Measurements from ENCODE around the gene CBX6. TPM values are rescaled to one million over a fixed set of nuclear protein-coding genes. Genes with fewer than 3 reads are reported as not detected.

Gene CBX6
- polyA plus RNA-seq, 2 of the 4 experiments (the other 2 are of a cell fraction) = 9.8 to 24.0 TPM

DNA sequence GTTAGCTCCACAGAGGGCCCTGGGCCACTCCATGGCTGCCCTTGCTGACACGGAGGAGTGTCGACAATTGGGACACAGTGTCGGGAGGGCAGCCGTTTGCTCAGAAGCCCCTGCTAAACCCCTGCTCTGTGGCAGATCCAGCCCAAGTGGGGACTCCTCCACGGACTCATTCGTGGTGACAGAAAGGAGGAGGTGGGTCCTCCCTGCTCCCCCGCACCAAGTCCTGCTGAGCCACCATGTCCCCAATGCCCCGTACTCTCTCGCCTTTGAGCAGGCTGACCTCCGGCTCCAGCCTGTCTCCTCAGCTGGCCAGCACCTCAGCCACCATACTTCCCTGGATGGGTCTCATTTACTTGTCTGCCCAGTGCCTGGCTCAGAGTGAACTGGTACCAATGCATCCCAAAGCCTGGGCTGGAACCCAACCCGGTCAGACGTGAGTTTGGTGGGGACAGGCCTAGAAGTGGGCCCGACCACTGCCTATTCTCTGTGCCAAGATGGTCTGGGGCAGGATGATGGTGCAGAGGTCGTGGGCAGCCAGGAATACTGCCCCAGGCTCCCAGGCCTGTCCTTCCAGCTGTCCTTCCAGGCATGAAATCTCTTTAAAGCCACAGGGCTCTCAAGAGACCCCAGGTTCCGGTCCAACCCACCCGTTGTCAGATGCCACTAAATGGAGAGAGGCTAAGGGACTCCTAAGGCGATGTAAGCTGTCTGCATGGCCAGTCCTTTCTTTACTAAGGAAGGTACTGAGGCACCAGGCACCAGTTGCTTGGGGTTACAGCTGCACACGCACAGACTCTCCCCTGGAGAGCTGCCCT lies 4.3 kb downstream of the CBX6 start (continued):
- TF ChIP-seq PHF8 (IDR thresholded peaks at IDR 0.05; ENCODE audit: borderline replicate concordance, low read depth) (no peak), GATA3 (IDR thresholded peaks at IDR 0.05; ENCODE audit: borderline replicate concordance) (no peak), HOXB13 (CRISPR knock-in tag; IDR thresholded peaks at IDR 0.05; ENCODE audit: low read depth) (no peak), CEBPB (IDR thresholded peaks at IDR 0.05) (no peak), FOXS1 (CRISPR knock-in tag; IDR thresholded peaks at IDR 0.05) (no peak)
- TF ChIP-seq, protein P1, sequence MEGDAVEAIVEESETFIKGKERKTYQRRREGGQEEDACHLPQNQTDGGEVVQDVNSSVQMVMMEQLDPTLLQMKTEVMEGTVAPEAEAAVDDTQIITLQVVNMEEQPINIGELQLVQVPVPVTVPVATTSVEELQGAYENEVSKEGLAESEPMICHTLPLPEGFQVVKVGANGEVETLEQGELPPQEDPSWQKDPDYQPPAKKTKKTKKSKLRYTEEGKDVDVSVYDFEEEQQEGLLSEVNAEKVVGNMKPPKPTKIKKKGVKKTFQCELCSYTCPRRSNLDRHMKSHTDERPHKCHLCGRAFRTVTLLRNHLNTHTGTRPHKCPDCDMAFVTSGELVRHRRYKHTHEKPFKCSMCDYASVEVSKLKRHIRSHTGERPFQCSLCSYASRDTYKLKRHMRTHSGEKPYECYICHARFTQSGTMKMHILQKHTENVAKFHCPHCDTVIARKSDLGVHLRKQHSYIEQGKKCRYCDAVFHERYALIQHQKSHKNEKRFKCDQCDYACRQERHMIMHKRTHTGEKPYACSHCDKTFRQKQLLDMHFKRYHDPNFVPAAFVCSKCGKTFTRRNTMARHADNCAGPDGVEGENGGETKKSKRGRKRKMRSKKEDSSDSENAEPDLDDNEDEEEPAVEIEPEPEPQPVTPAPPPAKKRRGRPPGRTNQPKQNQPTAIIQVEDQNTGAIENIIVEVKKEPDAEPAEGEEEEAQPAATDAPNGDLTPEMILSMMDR (IDR thresholded peaks at IDR 0.05) = no peak

DNA sequence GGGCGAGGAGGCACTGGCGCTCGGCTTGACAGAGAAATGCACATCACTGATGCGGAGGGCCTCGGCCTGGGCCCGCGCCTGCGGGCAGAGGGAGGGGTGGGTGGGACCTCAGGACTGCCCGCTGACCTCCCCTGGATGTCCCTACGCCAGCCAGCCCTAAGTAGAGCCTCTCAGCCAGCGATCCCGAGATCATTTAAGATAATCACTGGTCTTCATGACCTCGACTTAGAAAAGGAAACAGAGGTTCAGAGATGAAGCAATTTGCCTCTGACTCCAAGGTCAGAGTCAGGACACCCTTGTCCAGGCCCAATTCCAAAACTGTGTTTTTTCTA lies 4.9 kb downstream of the CBX6 start:
- POLR2A ChIA-PET = no interaction called here
- DNase-seq (ENCODE audit: low read depth in 1 of 2, low spot score in 1 of 2) (no peak), FAIRE-seq (no peak), ATAC-seq (no peak)
- Histone ChIP-seq H3K4me2 (no peak overlapping the region), H3K4me1 (peaks cover 17% of the 10 kb centered on the region; the same call in 2 of the 3 replicates), H3K9me3 (no peaks in the 10 kb centered on the region), H3K4me3 (no peak overlapping the region), H3K27ac (no peak overlapping the region)
- CTCF ChIA-PET = interaction anchor here (1.2 to 9.2 kb wide), 3 partner anchors 13 to 136 kb away, joined by 4 to 112 read pairs (median 64); no protein-coding TSS in a partner anchor
- no peak for TF ChIP-seq RARB (CRISPR knock-in tag; IDR thresholded peaks at IDR 0.05)
- no peak for TF ChIP-seq CHD2 (IDR thresholded peaks at IDR 0.05; ENCODE audit: low read length, partially characterized antibody)
- TF ChIP-seq, protein P2, sequence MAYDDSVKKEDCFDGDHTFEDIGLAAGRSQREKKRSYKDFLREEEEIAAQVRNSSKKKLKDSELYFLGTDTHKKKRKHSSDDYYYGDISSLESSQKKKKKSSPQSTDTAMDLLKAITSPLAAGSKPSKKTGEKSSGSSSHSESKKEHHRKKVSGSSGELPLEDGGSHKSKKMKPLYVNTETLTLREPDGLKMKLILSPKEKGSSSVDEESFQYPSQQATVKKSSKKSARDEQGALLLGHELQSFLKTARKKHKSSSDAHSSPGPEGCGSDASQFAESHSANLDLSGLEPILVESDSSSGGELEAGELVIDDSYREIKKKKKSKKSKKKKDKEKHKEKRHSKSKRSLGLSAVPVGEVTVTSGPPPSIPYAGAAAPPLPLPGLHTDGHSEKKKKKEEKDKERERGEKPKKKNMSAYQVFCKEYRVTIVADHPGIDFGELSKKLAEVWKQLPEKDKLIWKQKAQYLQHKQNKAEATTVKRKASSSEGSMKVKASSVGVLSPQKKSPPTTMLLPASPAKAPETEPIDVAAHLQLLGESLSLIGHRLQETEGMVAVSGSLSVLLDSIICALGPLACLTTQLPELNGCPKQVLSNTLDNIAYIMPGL (CRISPR knock-in tag; IDR thresholded peaks at IDR 0.05; ENCODE audit: borderline replicate concordance) = no peak
- TF ChIP-seq CEBPB (IDR thresholded peaks at IDR 0.05) = no peak
- TF ChIP-seq ZFP36 (IDR thresholded peaks at IDR 0.05; ENCODE audit: borderline replicate concordance, partially characterized antibody) = no peak
- no peak for TF ChIP-seq JUN (IDR thresholded peaks at IDR 0.05)
- no peak for TF ChIP-seq POLR2A (IDR thresholded peaks at IDR 0.05; ENCODE audit: low read length)
- TF ChIP-seq, protein P3, sequence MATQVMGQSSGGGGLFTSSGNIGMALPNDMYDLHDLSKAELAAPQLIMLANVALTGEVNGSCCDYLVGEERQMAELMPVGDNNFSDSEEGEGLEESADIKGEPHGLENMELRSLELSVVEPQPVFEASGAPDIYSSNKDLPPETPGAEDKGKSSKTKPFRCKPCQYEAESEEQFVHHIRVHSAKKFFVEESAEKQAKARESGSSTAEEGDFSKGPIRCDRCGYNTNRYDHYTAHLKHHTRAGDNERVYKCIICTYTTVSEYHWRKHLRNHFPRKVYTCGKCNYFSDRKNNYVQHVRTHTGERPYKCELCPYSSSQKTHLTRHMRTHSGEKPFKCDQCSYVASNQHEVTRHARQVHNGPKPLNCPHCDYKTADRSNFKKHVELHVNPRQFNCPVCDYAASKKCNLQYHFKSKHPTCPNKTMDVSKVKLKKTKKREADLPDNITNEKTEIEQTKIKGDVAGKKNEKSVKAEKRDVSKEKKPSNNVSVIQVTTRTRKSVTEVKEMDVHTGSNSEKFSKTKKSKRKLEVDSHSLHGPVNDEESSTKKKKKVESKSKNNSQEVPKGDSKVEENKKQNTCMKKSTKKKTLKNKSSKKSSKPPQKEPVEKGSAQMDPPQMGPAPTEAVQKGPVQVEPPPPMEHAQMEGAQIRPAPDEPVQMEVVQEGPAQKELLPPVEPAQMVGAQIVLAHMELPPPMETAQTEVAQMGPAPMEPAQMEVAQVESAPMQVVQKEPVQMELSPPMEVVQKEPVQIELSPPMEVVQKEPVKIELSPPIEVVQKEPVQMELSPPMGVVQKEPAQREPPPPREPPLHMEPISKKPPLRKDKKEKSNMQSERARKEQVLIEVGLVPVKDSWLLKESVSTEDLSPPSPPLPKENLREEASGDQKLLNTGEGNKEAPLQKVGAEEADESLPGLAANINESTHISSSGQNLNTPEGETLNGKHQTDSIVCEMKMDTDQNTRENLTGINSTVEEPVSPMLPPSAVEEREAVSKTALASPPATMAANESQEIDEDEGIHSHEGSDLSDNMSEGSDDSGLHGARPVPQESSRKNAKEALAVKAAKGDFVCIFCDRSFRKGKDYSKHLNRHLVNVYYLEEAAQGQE (IDR thresholded peaks at IDR 0.05) = no peak
- TF ChIP-seq RCOR1 (IDR thresholded peaks at IDR 0.05; ENCODE audit: low read depth, low read length) = no peak
- TF ChIP-seq, protein P4, sequence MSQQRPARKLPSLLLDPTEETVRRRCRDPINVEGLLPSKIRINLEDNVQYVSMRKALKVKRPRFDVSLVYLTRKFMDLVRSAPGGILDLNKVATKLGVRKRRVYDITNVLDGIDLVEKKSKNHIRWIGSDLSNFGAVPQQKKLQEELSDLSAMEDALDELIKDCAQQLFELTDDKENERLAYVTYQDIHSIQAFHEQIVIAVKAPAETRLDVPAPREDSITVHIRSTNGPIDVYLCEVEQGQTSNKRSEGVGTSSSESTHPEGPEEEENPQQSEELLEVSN (IDR thresholded peaks at IDR 0.05; ENCODE audit: borderline replicate concordance, low read depth) = no peak
- TF ChIP-seq HEYL (CRISPR knock-in tag; IDR thresholded peaks at IDR 0.05) = no peak
- no peak for TF ChIP-seq NFE2L2 (conservative IDR thresholded peaks at IDR 0.05; ENCODE audit: low read length)
- TF ChIP-seq, protein P5, sequence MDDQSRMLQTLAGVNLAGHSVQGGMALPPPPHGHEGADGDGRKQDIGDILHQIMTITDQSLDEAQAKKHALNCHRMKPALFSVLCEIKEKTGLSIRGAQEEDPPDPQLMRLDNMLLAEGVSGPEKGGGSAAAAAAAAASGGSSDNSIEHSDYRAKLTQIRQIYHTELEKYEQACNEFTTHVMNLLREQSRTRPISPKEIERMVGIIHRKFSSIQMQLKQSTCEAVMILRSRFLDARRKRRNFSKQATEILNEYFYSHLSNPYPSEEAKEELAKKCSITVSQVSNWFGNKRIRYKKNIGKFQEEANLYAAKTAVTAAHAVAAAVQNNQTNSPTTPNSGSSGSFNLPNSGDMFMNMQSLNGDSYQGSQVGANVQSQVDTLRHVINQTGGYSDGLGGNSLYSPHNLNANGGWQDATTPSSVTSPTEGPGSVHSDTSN (IDR thresholded peaks at IDR 0.05) = no peak
- 90% methylated on average over 5 of the region's 13 CpGs for WGBS (ENCODE audit: missing lambda C conversion rate)

Data from A549 (cell line).